ENCODE data around the gene RPS27A. TPM values are rescaled to one million over a fixed set of nuclear protein-coding genes. Genes with fewer than 3 reads are reported as not detected.
A peak's percentile ranks its signal among the peaks of the same experiment; 100 is the strongest.
"Not testable (repeated sequence)": the region's sequence is repeated elsewhere in the genome, so short reads cannot be mapped to it uniquely, and the experiment has no call there.

The RPS27A gene
- total RNA-seq, 1 experiment from 2014 or later = 1,343 TPM

- BruUV-seq (replicated peaks); H3K4me1 Mint-ChIP-seq (ENCODE audit: insufficient read depth, unreplicated experiment); DNase-seq (ENCODE audit: unreplicated experiment); H3K27ac Mint-ChIP-seq (ENCODE audit: low read depth, unreplicated experiment); H3K9me3 Mint-ChIP-seq (ENCODE audit: unreplicated experiment); H3K36me3 Mint-ChIP-seq (ENCODE audit: insufficient read depth, unreplicated experiment); H3K4me3 Mint-ChIP-seq (ENCODE audit: unreplicated experiment); intact Hi-C loops (cut with micrococcal nuclease); H3K27me3 Mint-ChIP-seq (ENCODE audit: insufficient read depth, unreplicated experiment): not testable (repeated sequence)
- ChIA-PET CTCF (interaction anchor here (0.6 to 0.9 kb wide), 4 partner anchors 30 to 373 kb away, joined by 3 to 4 read pairs (median 4); no protein-coding TSS in a partner anchor), POLR2A (interaction anchor here (1.0 to 2.2 kb wide), 4 partner anchors 11 to 239 kb away, joined by 3 to 9 read pairs (median 5); partner anchors contain the start of genes CFAP36 and MTIF2)
Measured at GRCh38 chr2:55280851-55281546, 48.5 kb downstream of the RPS27A start.

- no TSS peak for BruUV-seq (replicated peaks)
- intact Hi-C loops (cut with micrococcal nuclease) = no loop called here
- no peak for DNase-seq (ENCODE audit: unreplicated experiment)
Measured at GRCh38 chr2:55282110-55282917, 49.8 kb downstream of the RPS27A start.

GRCh38 chr2:55283083-55283482 is 50.6 kb downstream of the RPS27A start:
- Mint-ChIP-seq H3K4me1 (ENCODE audit: insufficient read depth, unreplicated experiment) (no peaks in the 10 kb centered on the region), H3K27me3 (ENCODE audit: insufficient read depth, unreplicated experiment) (no peaks in the 10 kb centered on the region), H3K36me3 (ENCODE audit: insufficient read depth, unreplicated experiment) (peaks cover 8% of the 10 kb centered on the region), H3K4me3 (ENCODE audit: unreplicated experiment) (no peak overlapping the region), H3K9me3 (ENCODE audit: unreplicated experiment) (no peaks in the 10 kb centered on the region), H3K27ac (ENCODE audit: low read depth, unreplicated experiment) (no peak overlapping the region)
- intact Hi-C loops (cut with micrococcal nuclease) = no loop called here
- BruUV-seq (replicated peaks) = no TSS peak
- no peak for TF ChIP-seq CTCF (IDR thresholded peaks at IDR 0.05; ENCODE audit: unreplicated experiment)
- ChIA-PET POLR2A (interaction anchor here (1.9 kb wide), 1 partner anchor 11 kb away, joined by 9 read pairs; no protein-coding TSS in a partner anchor), CTCF (no interaction called here)
- DNase-seq (ENCODE audit: unreplicated experiment) = no peak

More at GRCh38 chr2:55282110-55282917, 49.8 kb downstream of the RPS27A start:
- no peak for TF ChIP-seq CTCF (IDR thresholded peaks at IDR 0.05; ENCODE audit: unreplicated experiment)
- Mint-ChIP-seq H3K4me3 (ENCODE audit: unreplicated experiment) (peak overlapping the region; percentile 53), H3K27ac (ENCODE audit: low read depth, unreplicated experiment) (peak overlapping the region; percentile 61), H3K36me3 (ENCODE audit: insufficient read depth, unreplicated experiment) (peaks cover 8% of the 10 kb centered on the region), H3K27me3 (ENCODE audit: insufficient read depth, unreplicated experiment) (no peaks in the 10 kb centered on the region), H3K9me3 (ENCODE audit: unreplicated experiment) (no peaks in the 10 kb centered on the region), H3K4me1 (ENCODE audit: insufficient read depth, unreplicated experiment) (no peaks in the 10 kb centered on the region)
- POLR2A ChIA-PET = interaction anchor here (2.1 to 2.2 kb wide), 2 partner anchors 14 to 238 kb away, joined by 7 to 9 read pairs; partner anchors contain the start of genes CFAP36 and MTIF2
- CTCF ChIA-PET = no interaction called here

Other genes starting within 250 kb of the RPS27A start
- 389 and 391 TPM in 2 replicates for gene RTN4, start 182.2 kb upstream of the RPS27A start, total RNA-seq (2022)
- gene CLHC1, start 395 bp upstream of the RPS27A start, total RNA-seq (2022) = 32.8 and 35.4 TPM in 2 replicates
- 58.3 and 60.7 TPM in 2 replicates for gene MTIF2, start 36.5 kb downstream of the RPS27A start, total RNA-seq (2022)
- gene CCDC88A, start 187.2 kb downstream of the RPS27A start, total RNA-seq (2022) = 52.1 and 60.8 TPM in 2 replicates